ENCODE data around the gene SMC3.
A peak's percentile ranks its signal among the peaks of the same experiment; 100 is the strongest.

Gene SMC3

GRCh38 chr10:110642204-110643034 is 74.9 kb downstream of the SMC3 start:
- no peak overlapping the region for H3K9ac ChIP-seq (ENCODE audit: low read length in 5 of 5)
- H3K4me1 ChIP-seq (ENCODE audit: control insufficient read depth in 5 of 5, insufficient read depth in 5 of 5, low read length in 5 of 5): peaks cover 0 to 20% (median 18%) of the 10 kb centered on the region in 5 donors
- H3K27me3 ChIP-seq (ENCODE audit: control insufficient read depth in 5 of 5, insufficient read depth in 4 of 5, low read length in 5 of 5): peaks cover 27 to 55% (median 37%) of the 10 kb centered on the region in 5 donors
- H3K4me3 ChIP-seq (ENCODE audit: low read depth in 1 of 5, low read length in 5 of 5): no peak overlapping the region
- H3K27ac ChIP-seq (ENCODE audit: low read depth, low read length): no peak overlapping the region
- no peaks in the 10 kb centered on the region for H3K9me3 ChIP-seq (ENCODE audit: control insufficient read depth in 5 of 5, low read length in 5 of 5)
- H3K36me3 ChIP-seq (ENCODE audit: control insufficient read depth in 5 of 5, insufficient read depth in 5 of 5, low read length in 5 of 5): no peaks in the 10 kb centered on the region

- peaks cover 0 to 20% (median 18%) of the 10 kb centered on the region in 5 donors for H3K4me1 ChIP-seq (ENCODE audit: control insufficient read depth in 5 of 5, insufficient read depth in 5 of 5, low read length in 5 of 5)
- no peak overlapping the region for H3K9ac ChIP-seq (ENCODE audit: low read length in 5 of 5)
- peak overlapping the region; percentile 54 to 80 (median 68) for H3K4me3 ChIP-seq (ENCODE audit: low read depth in 1 of 5, low read length in 5 of 5)
- H3K36me3 ChIP-seq (ENCODE audit: control insufficient read depth in 5 of 5, insufficient read depth in 5 of 5, low read length in 5 of 5): no peaks in the 10 kb centered on the region
- H3K27ac ChIP-seq (ENCODE audit: low read depth, low read length): no peak overlapping the region
- peaks cover 29 to 50% (median 37%) of the 10 kb centered on the region in 5 donors for H3K27me3 ChIP-seq (ENCODE audit: control insufficient read depth in 5 of 5, insufficient read depth in 4 of 5, low read length in 5 of 5)
- H3K9me3 ChIP-seq (ENCODE audit: control insufficient read depth in 5 of 5, low read length in 5 of 5): no peaks in the 10 kb centered on the region
Measured at GRCh38 chr10:110643035-110643652, 75.6 kb downstream of the SMC3 start.

- H3K9ac ChIP-seq (ENCODE audit: low read length in 5 of 5): peak within 1 kb of the TSS in 1 of 5 donors; percentile 39
- H3K27me3 ChIP-seq (ENCODE audit: control insufficient read depth in 5 of 5, insufficient read depth in 4 of 5, low read length in 5 of 5): peaks cover 31 to 50% (median 37%) of the 10 kb centered on the region in 5 donors
- H3K27ac ChIP-seq (ENCODE audit: low read depth, low read length): no peak within 1 kb of the TSS
- H3K4me1 ChIP-seq (ENCODE audit: control insufficient read depth in 5 of 5, insufficient read depth in 5 of 5, low read length in 5 of 5): peaks cover 0 to 22% (median 18%) of the 10 kb centered on the region in 5 donors
- H3K36me3 ChIP-seq (ENCODE audit: control insufficient read depth in 5 of 5, insufficient read depth in 5 of 5, low read length in 5 of 5): no peaks in the 10 kb centered on the region
- H3K9me3 ChIP-seq (ENCODE audit: control insufficient read depth in 5 of 5, low read length in 5 of 5): no peaks in the 10 kb centered on the region
- H3K4me3 ChIP-seq (ENCODE audit: low read depth in 1 of 5, low read length in 5 of 5): peak within 1 kb of the TSS; percentile 54 to 80 (median 68)
Measured at GRCh38 chr10:110643653-110644597, 76.4 kb downstream of the SMC3 start, which contains the start of gene RBM20. Gene RBM20 (plus strand): TSS chr10:110644336. CDS start chr10:110644455, 119 bp downstream.

- no peaks in the 10 kb centered on the region for H3K36me3 ChIP-seq (ENCODE audit: control insufficient read depth in 5 of 5, insufficient read depth in 5 of 5, low read length in 5 of 5)
- peak overlapping the region in 1 of 5 donors; percentile 39 for H3K9ac ChIP-seq (ENCODE audit: low read length in 5 of 5)
- peaks cover 0 to 22% (median 18%) of the 10 kb centered on the region in 5 donors for H3K4me1 ChIP-seq (ENCODE audit: control insufficient read depth in 5 of 5, insufficient read depth in 5 of 5, low read length in 5 of 5)
- H3K27me3 ChIP-seq (ENCODE audit: control insufficient read depth in 5 of 5, insufficient read depth in 4 of 5, low read length in 5 of 5): peaks cover 31 to 52% (median 37%) of the 10 kb centered on the region in 5 donors
- no peaks in the 10 kb centered on the region for H3K9me3 ChIP-seq (ENCODE audit: control insufficient read depth in 5 of 5, low read length in 5 of 5)
- no peak overlapping the region for H3K27ac ChIP-seq (ENCODE audit: low read depth, low read length)
- H3K4me3 ChIP-seq (ENCODE audit: low read depth in 1 of 5, low read length in 5 of 5): peak overlapping the region in 4 of 5 donors; percentile 7 to 78 (median 56)
Measured at GRCh38 chr10:110644598-110645462, 77.3 kb downstream of the SMC3 start.

GRCh38 chr10:110646417-110647135 is 79.1 kb downstream of the SMC3 start:
- H3K9ac ChIP-seq (ENCODE audit: low read length in 5 of 5): no peak overlapping the region
- no peak overlapping the region for H3K4me3 ChIP-seq (ENCODE audit: low read depth in 1 of 5, low read length in 5 of 5)
- no peaks in the 10 kb centered on the region for H3K36me3 ChIP-seq (ENCODE audit: control insufficient read depth in 5 of 5, insufficient read depth in 5 of 5, low read length in 5 of 5)
- peaks cover 28 to 47% (median 36%) of the 10 kb centered on the region in 5 donors for H3K27me3 ChIP-seq (ENCODE audit: control insufficient read depth in 5 of 5, insufficient read depth in 4 of 5, low read length in 5 of 5)
- peaks cover 0 to 22% (median 18%) of the 10 kb centered on the region in 5 donors for H3K4me1 ChIP-seq (ENCODE audit: control insufficient read depth in 5 of 5, insufficient read depth in 5 of 5, low read length in 5 of 5)
- H3K9me3 ChIP-seq (ENCODE audit: control insufficient read depth in 5 of 5, low read length in 5 of 5): no peaks in the 10 kb centered on the region
- no peak overlapping the region for H3K27ac ChIP-seq (ENCODE audit: low read depth, low read length)

- Histone ChIP-seq H3K4me3 (ENCODE audit: low read depth in 1 of 5, low read length in 5 of 5) (no peak overlapping the region), H3K4me1 (ENCODE audit: control insufficient read depth in 5 of 5, insufficient read depth in 5 of 5, low read length in 5 of 5) (peaks cover 0 to 22% (median 18%) of the 10 kb centered on the region in 5 donors), H3K36me3 (ENCODE audit: control insufficient read depth in 5 of 5, insufficient read depth in 5 of 5, low read length in 5 of 5) (no peaks in the 10 kb centered on the region), H3K9me3 (ENCODE audit: control insufficient read depth in 5 of 5, low read length in 5 of 5) (no peaks in the 10 kb centered on the region), H3K27ac (ENCODE audit: low read depth, low read length) (no peak overlapping the region), H3K27me3 (ENCODE audit: control insufficient read depth in 5 of 5, insufficient read depth in 4 of 5, low read length in 5 of 5) (peaks cover 28 to 48% (median 36%) of the 10 kb centered on the region in 5 donors), H3K9ac (ENCODE audit: low read length in 5 of 5) (no peak overlapping the region)
Measured at GRCh38 chr10:110647136-110647430, 79.6 kb downstream of the SMC3 start.

GRCh38 chr10:110648692-110649346 is 81.3 kb downstream of the SMC3 start:
- peaks cover 0 to 12% (median 10%) of the 10 kb centered on the region in 5 donors for H3K4me1 ChIP-seq (ENCODE audit: control insufficient read depth in 5 of 5, insufficient read depth in 5 of 5, low read length in 5 of 5)
- H3K9me3 ChIP-seq (ENCODE audit: control insufficient read depth in 5 of 5, low read length in 5 of 5): no peaks in the 10 kb centered on the region
- H3K27me3 ChIP-seq (ENCODE audit: control insufficient read depth in 5 of 5, insufficient read depth in 4 of 5, low read length in 5 of 5): peaks cover 12 to 34% (median 24%) of the 10 kb centered on the region in 5 donors
- H3K27ac ChIP-seq (ENCODE audit: low read depth, low read length): no peak overlapping the region
- H3K9ac ChIP-seq (ENCODE audit: low read length in 5 of 5): no peak overlapping the region
- H3K4me3 ChIP-seq (ENCODE audit: low read depth in 1 of 5, low read length in 5 of 5): no peak overlapping the region
- H3K36me3 ChIP-seq (ENCODE audit: control insufficient read depth in 5 of 5, insufficient read depth in 5 of 5, low read length in 5 of 5): no peaks in the 10 kb centered on the region

- H3K36me3 ChIP-seq (ENCODE audit: control insufficient read depth in 5 of 5, insufficient read depth in 5 of 5, low read length in 5 of 5): no peaks in the 10 kb centered on the region
- H3K4me1 ChIP-seq (ENCODE audit: control insufficient read depth in 5 of 5, insufficient read depth in 5 of 5, low read length in 5 of 5): peaks cover 0 to 5% (median 3%) of the 10 kb centered on the region in 5 donors
- H3K27me3 ChIP-seq (ENCODE audit: control insufficient read depth in 5 of 5, insufficient read depth in 4 of 5, low read length in 5 of 5): peaks cover 10 to 37% (median 21%) of the 10 kb centered on the region in 5 donors
- no peaks in the 10 kb centered on the region for H3K9me3 ChIP-seq (ENCODE audit: control insufficient read depth in 5 of 5, low read length in 5 of 5)
- no peak overlapping the region for H3K27ac ChIP-seq (ENCODE audit: low read depth, low read length)
- H3K9ac ChIP-seq (ENCODE audit: low read length in 5 of 5): no peak overlapping the region
- no peak overlapping the region for H3K4me3 ChIP-seq (ENCODE audit: low read depth in 1 of 5, low read length in 5 of 5)
Measured at GRCh38 chr10:110649347-110650264, 82.1 kb downstream of the SMC3 start.

Measured in subcutaneous abdominal adipose tissue (tissue), 5 donors.